DOHH2 (cell line): ENCODE data around the gene GALNT12.

ENCODE experiments used
- EZH2phosphoT487 ChIP-seq: fragments of 200-600 bp; sonication (generic); IDR thresholded peaks from 2 replicates; pipeline ENCODE4 v1.6.1; 2017; ENCODE audit warnings: borderline replicate concordance, mild to moderate bottlenecking, antibody characterized with exemption, low read length, moderate library complexity, mixed read lengths
- TF ChIP-seq, protein P1 (sequence below): fragments of 200-600 bp; sonication (generic); IDR thresholded peaks from one replicate; pipeline ENCODE4 v1.5.1; 2014; ENCODE audit warnings: antibody characterized with exemption, mild to moderate bottlenecking, low read depth, low read length; ENCODE audit not compliant: poor library complexity, severe bottlenecking

DNA sequence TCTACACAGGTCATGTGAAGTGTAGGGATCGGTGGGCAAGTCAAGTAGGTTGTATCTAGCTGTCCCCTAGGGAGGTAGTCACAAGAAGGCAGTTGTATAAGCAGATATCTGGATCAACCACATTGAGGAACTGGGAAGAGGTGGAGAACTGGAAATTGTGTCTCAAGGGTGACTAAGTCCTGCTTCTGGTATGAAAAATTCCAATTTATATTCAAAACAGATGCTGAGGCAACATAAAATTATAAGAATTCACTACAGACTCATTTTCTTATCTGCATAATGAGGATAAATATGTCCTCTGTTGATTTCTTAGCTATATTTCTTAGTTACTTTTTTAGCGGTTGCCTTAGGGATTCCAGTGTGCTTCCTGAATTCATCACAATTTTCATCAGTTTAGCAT is 46.8 kb downstream of the GALNT12 start:
- TF ChIP-seq, protein P1, sequence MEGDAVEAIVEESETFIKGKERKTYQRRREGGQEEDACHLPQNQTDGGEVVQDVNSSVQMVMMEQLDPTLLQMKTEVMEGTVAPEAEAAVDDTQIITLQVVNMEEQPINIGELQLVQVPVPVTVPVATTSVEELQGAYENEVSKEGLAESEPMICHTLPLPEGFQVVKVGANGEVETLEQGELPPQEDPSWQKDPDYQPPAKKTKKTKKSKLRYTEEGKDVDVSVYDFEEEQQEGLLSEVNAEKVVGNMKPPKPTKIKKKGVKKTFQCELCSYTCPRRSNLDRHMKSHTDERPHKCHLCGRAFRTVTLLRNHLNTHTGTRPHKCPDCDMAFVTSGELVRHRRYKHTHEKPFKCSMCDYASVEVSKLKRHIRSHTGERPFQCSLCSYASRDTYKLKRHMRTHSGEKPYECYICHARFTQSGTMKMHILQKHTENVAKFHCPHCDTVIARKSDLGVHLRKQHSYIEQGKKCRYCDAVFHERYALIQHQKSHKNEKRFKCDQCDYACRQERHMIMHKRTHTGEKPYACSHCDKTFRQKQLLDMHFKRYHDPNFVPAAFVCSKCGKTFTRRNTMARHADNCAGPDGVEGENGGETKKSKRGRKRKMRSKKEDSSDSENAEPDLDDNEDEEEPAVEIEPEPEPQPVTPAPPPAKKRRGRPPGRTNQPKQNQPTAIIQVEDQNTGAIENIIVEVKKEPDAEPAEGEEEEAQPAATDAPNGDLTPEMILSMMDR: no peak
- no peak for TF ChIP-seq EZH2phosphoT487
